Suppressor macrophage (primary cell): ENCODE measurements around the gene RGN.
"Not testable (repeated sequence)": the region's sequence is repeated elsewhere in the genome, so short reads cannot be mapped to it uniquely, and the experiment has no call there.

Experiments used
- DNase-seq, 4 experiments: peaks; one replicate each; pipeline ENCODE4 v3.0.0-alpha.2; 2020 to 2022
- total RNA-seq, 17 experiments: gene quantifications; one replicate each; lab custom pipeline; 2026; ENCODE audit warnings: mixed read lengths in 6 of 17, inconsistent platforms in 3 of 17; lab: John Stamatoyannopoulos, UW

Gene RGN
- 0 to 0.88 (median 0) reads per million in 17 experiments for total RNA-seq

GRCh38 chrX:47078129-47079043, at the start of gene RGN:
TSS of gene RGN (plus strand) at chrX:47078443. CDS start at chrX:47081145, 2,702 bp downstream.
- no peak for DNase-seq

- DNase-seq = peak; percentile 56 to 79 (median 72)
Measured at GRCh38 chrX:47030339-47030738, 47.9 kb upstream of the RGN start.

DNA sequence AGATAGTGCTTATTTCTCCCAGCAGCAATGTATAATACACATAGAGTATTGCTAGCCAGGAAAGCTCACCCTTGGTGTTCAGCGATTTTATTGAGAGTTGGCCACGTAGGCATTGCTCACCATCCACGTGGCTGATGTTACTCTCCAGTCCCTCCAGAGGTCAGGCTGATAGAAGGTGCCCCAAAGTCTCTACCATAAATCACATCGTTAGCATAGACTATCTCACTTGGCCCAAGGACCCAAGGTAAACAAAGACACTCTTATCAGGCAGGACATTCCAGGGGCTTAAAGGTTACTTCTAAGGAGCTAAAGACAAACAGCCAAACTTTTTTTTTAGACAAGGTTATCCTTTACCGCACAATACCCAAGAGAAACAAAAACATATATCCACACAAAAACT, 30.3 kb upstream of the RGN start:
- DNase-seq = no peak

GRCh38 chrX:47059142-47059874, 18.9 kb upstream of the RGN start:
- no peak for DNase-seq

GRCh38 chrX:47060708-47061107, 17.5 kb upstream of the RGN start:
- no peak for DNase-seq

DNA sequence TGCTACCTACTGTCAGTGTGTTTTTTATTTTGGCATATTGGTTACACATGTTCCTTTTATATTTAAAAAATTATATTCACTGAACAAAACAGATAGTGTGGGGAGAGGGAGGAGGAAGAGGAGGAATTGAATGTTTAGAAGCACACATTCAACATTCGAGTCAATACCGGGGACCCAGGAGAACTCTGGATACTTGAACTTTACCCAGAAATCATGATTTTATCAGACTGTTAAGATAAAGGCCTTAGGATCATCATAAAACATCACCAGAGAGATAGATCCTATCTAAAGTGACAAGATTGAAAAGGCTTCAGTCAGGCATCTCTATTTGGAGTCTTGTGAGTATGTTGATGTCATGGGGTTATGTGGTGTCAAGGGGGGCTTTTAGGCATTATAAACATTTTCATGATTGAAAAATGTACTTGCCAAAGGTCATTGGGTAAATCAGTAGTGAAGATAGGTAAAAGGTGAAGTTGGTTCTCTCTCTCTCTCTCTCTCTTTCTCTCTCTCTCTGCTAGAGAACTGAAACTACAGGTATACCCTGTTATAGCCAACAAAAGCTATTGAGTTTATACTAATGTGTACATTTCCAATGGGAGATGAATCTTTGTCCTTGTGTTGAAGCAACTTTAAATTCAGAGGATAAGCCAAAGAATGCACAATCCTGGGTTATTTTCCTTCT, 16.9 kb upstream of the RGN start:
- DNase-seq = no peak

DNA sequence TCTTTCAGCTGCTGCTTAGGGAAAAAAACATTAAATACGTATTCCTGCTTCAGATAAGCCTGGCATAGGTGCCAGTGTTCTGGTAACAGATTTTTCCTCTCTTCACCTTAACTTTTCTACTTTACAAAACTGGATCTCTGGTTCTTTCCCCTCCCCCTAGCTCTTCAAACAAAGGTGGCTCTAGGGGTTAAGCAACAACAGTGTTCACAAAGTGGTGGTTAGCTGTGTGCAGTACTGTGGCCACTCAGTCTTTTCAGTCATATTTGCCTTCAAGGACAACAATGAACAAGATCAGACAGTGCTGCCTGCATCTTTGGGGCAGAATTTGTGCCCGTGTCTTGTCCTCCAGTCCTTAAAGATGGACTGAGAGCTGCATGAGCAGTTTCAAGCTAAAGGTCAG, 15.1 kb upstream of the RGN start:
- DNase-seq = no peak

DNA sequence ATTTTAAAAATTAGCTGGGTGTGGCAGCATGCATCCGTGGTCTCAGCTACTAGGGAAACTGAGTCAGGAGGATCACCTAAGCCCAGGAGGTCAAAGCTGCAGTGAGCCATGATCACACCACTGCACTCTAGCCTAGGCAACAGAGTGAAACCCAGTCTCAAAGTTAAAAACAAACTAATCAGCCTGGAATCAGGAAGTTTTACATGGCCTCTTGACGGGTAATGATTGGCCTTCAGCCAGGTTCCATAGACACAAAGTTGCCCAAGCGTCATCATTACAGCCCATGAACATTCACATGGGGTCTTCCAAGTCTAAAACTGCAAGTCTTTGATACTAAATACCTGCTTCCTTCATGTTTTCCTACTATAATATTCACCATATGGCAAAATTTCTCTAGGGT, 10.0 kb upstream of the RGN start:
- no peak for DNase-seq

DNA sequence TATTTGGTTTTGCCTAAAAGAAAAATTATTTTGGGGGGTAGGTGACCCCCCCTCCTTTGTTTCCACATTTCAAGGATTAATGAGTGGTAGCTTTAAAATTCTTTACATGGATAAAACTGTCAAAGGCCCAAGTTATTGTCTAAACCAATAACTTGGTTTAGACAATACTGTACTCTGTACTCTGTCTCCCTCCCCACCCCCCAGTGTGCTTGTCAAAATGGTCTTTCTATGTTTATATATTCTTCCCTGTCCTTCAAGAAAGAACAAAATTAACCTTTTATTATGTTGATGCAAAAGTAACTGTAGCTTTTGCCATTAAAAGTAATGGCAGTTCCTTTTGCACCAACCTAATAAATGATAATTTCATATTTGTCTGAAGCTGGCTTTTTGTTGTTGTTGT, 9.5 kb upstream of the RGN start:
- no peak for DNase-seq

GRCh38 chrX:47080215-47080914, 2.1 kb downstream of the RGN start:
- no peak for DNase-seq

DNA sequence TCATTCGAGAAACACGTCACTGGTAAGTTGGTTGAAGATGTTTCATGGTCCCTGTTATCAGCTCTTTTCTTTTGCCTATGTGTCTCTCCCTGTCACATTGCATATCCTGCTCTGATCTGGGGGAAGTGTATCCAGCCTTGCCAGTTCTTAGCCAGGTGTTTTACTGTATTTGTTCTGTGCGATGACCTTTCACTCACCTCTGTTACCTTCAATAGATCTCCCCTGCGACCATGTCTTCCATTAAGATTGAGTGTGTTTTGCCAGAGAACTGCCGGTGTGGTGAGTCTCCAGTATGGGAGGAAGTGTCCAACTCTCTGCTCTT, 2.6 kb downstream of the RGN start:
- no peak for DNase-seq

DNA sequence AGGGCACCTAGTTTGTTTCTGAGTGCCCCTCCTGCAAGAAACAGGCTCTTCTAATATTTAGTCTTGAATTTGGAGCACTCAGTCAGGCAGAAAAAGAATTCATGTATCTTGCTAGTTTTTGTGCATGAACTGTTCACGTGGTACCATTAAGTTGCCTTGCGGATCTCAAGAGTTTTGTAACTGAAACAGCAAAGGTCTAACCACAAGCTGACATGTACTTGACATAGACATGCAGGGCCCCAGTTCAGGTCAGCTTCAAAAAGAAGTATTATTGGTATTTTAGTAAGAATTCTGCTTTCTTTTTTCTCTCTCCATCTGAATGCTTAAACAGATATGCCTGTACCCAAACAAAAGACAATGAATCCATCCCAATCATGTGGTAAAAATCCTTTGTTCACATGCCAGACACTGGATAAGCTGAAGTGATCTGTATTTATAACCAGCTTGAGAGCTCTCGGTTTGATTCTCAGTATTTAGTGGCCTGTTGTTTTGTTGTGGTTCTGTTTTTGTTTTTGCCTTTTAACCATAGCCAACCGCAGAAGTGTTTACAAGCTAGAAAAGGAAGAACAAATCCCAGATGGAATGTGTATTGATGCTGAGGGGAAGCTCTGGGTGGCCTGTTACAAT, 13.0 kb downstream of the RGN start:
- peak in 2 of 4 experiments; percentile 2 to 10 for DNase-seq

- DNase-seq = peak; percentile 1 to 43 (median 24)
Measured at GRCh38 chrX:47093248-47093647, 15.0 kb downstream of the RGN start.

- DNase-seq = no peak
Measured at GRCh38 chrX:47093860-47094259, 15.6 kb downstream of the RGN start.

GRCh38 chrX:47097018-47097417, 18.8 kb downstream of the RGN start:
- no peak for DNase-seq

GRCh38 chrX:47098338-47099094, 20.3 kb downstream of the RGN start:
- no peak for DNase-seq

DNA sequence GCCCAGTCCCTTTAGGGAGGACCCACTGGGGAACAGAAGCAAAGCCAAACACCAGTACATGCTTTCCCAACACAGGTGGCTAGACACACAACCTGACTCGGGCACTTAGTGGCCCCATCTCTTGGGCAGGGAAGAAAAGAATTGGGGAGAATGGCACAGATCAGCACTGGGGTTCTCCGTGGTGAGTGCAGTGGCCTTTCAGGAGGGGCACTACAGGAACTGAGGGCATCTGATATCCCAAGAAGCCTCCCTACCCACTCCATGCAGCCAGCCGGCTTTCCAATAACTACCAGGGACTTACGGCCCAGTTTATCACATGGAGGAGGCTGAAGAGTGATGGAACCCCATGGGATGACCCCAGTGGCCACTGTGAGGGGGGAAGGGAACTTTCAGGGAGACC, 23.0 kb downstream of the RGN start:
- no peak for DNase-seq

GRCh38 chrX:47110936-47111615, 32.8 kb downstream of the RGN start:
- not testable (repeated sequence) for DNase-seq

- DNase-seq = no peak
Measured at GRCh38 chrX:47112316-47112954, 34.2 kb downstream of the RGN start.

GRCh38 chrX:47116551-47117110, 38.4 kb downstream of the RGN start:
- not testable (repeated sequence) for DNase-seq
